Measurements from ENCODE around the gene TRIM63.

DNA sequence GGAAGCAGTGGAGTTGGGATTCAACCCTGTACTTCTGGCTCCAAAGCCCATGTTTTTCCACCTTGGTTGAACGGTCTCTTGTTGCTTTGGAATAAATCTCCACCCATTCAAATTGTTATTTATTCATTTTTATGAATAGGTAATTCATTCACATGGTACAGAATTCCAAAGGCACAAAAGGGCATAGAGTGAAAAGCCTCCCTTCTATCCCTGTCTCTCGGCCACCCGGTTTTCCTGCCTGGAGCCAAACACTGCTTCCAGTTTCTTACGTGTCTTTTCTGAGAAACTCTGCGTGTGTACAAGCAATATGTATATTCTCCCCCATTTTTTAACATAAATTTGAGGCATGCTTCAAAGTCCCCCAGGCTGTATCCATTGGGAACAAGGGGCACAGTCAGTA is 41.9 kb downstream of the TRIM63 start:
- TF ChIP-seq, protein P1, sequence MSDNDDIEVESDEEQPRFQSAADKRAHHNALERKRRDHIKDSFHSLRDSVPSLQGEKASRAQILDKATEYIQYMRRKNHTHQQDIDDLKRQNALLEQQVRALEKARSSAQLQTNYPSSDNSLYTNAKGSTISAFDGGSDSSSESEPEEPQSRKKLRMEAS (IDR thresholded peaks at IDR 0.05), result no peak
- TF ChIP-seq CTCF (IDR thresholded peaks at IDR 0.05) (no peak), POLR2A (IDR thresholded peaks at IDR 0.05; ENCODE audit: low read length) (no peak), CEBPB (IDR thresholded peaks at IDR 0.05) (no peak), EP300 (IDR thresholded peaks at IDR 0.05) (no peak), RARB (CRISPR knock-in tag; IDR thresholded peaks at IDR 0.05) (no peak)
